Endothelial cell of umbilical vein (primary cell): ENCODE data around the gene METTL15. TPM values are rescaled to one million over a fixed set of nuclear protein-coding genes. Genes with fewer than 3 reads are reported as not detected.

Experiments used
- BruUV-seq: library from RNA; stranded (reverse); fragments of 400-500 nt; replicated peaks from 2 replicates; lab custom pipeline; 2021; lab: Mats Ljungman, UMichigan
- CTCF ChIA-PET: fragments of 300-600, 350-600 bp; sonication (Branson Sonifier 250); formaldehyde crosslinking; loops from one replicate; lab custom pipeline; 2021; ENCODE audit warnings: antibody characterized with exemption, inconsistent platforms; lab: Charles Lee
- POLR2A ChIA-PET: fragments of 300-600, 350-600 bp; sonication (Branson Sonifier 250); formaldehyde crosslinking; loops from one replicate; lab custom pipeline; 2021; ENCODE audit warnings: antibody characterized with exemption, inconsistent platforms; lab: Charles Lee
- DNase-seq: peaks from one replicate; pipeline ENCODE4 v3.0.0-alpha.2; 2011; ENCODE audit warnings: low read depth, low spot score
- FAIRE-seq: peaks from 2 replicates; lab custom pipeline; 2011; peaks lifted over from hg19 to GRCh38; lab: Jason Lieb, UNC
- H2AFZ ChIP-seq: 2 replicates; pipeline ENCODE4 v1.6.0; 2012; ENCODE audit warnings: low read depth, low read length, control low read depth, inconsistent platforms
- H3K27ac ChIP-seq: 2 replicates; pipeline ENCODE4 v1.5.1; 2011; ENCODE audit warnings: low read depth, mild to moderate bottlenecking, control low read depth, low read length, moderate library complexity; ENCODE audit not compliant: insufficient read depth
- H3K27me3 ChIP-seq, 2 experiments: 2 replicates each; pipeline versions ENCODE4 v1.6.0 to v1.6.1; 2011; ENCODE audit warnings: low read length in 2 of 2, mixed read lengths in 1 of 2; ENCODE audit not compliant: control insufficient read depth in 2 of 2, insufficient read depth in 2 of 2
- H3K36me3 ChIP-seq, 2 experiments: 2 replicates in 1 of 2; 3 replicates in 1 of 2; pipeline ENCODE4 v1.5.1; 2011; ENCODE audit warnings: low read length in 2 of 2, mild to moderate bottlenecking in 1 of 2, moderate library complexity in 1 of 2; ENCODE audit not compliant: control insufficient read depth in 2 of 2, insufficient read depth in 2 of 2; ENCODE audit errors: extremely low read depth in 1 of 2
- H3K4me1 ChIP-seq: 3 replicates; pipeline ENCODE4 v1.5.1; 2011; ENCODE audit warnings: mild to moderate bottlenecking, low read length; ENCODE audit not compliant: control insufficient read depth, insufficient read depth; ENCODE audit errors: extremely low read depth
- H3K4me2 ChIP-seq: 2 replicates; pipeline ENCODE4 v1.6.1; 2011; ENCODE audit warnings: low read length, control low read depth, mixed read lengths; ENCODE audit not compliant: insufficient read depth
- H3K4me3 ChIP-seq, 3 experiments: fragments of 200-600 bp in 1 of 3; sonication (generic), shearing (Covaris generic) in 1 of 3; replicated peaks in 1 of 3; 2 replicates each; pipeline ENCODE4 v1.5.1; 2011 to 2016; ENCODE audit warnings: control low read depth in 3 of 3, low read length in 3 of 3, mild to moderate bottlenecking in 2 of 3, inconsistent platforms in 1 of 3, low read depth in 1 of 3, moderate library complexity in 1 of 3; ENCODE audit not compliant: insufficient read depth in 1 of 3
- H3K79me2 ChIP-seq: 2 replicates; pipeline ENCODE4 v1.6.0; 2012; ENCODE audit warnings: low read length, inconsistent platforms; ENCODE audit not compliant: control insufficient read depth, insufficient read depth
- H3K9ac ChIP-seq: replicated peaks from 2 replicates; pipeline ENCODE3; 2011; ENCODE audit warnings: low read length, control low read depth; ENCODE audit not compliant: insufficient read depth; ENCODE audit errors: extremely low read depth
- H3K9me1 ChIP-seq: replicated peaks from 3 replicates; pipeline ENCODE4 v1.6.0; 2011; ENCODE audit warnings: mild to moderate bottlenecking, low read length; ENCODE audit not compliant: control insufficient read depth, insufficient read depth; ENCODE audit errors: extremely low read depth
- H3K9me3 ChIP-seq: replicated peaks from 2 replicates; pipeline ENCODE4 v1.5.1; 2012; ENCODE audit warnings: low read length, inconsistent platforms; ENCODE audit not compliant: control insufficient read depth, insufficient read depth
- H4K20me1 ChIP-seq: replicated peaks from 2 replicates; pipeline ENCODE3; 2011; ENCODE audit warnings: mild to moderate bottlenecking, low read length; ENCODE audit not compliant: control insufficient read depth, insufficient read depth; ENCODE audit errors: extremely low read depth
- EZH2 ChIP-seq: IDR thresholded peaks from 2 replicates; pipeline ENCODE4 v1.6.1; 2012; ENCODE audit warnings: borderline replicate concordance, low read depth, mild to moderate bottlenecking, moderate library complexity, low read length, inconsistent platforms; ENCODE audit not compliant: severe bottlenecking
- FOS ChIP-seq: IDR thresholded peaks from 2 replicates; pipeline ENCODE4 v1.6.1; 2011; ENCODE audit warnings: mild to moderate bottlenecking, low read length, moderate library complexity, borderline replicate concordance; ENCODE audit not compliant: insufficient read depth
- GATA2 ChIP-seq: IDR thresholded peaks from 2 replicates; pipeline ENCODE4 v1.7.0; 2011; ENCODE audit warnings: low read depth, mild to moderate bottlenecking, moderate library complexity, mixed read lengths, low read length; ENCODE audit not compliant: insufficient read length, insufficient read depth
- JUN ChIP-seq: IDR thresholded peaks from 2 replicates; pipeline ENCODE4 v1.6.1; 2011; ENCODE audit warnings: borderline replicate concordance, low read depth; ENCODE audit not compliant: insufficient read length, insufficient read depth
- MAX ChIP-seq: IDR thresholded peaks from 2 replicates; pipeline ENCODE4 v1.6.1; 2011; ENCODE audit not compliant: insufficient read depth, insufficient read length
- MYC ChIP-seq: IDR thresholded peaks from one replicate; pipeline ENCODE4 v1.6.1; 2011; ENCODE audit warnings: mild to moderate bottlenecking, low read depth, low read length
- POLR2A ChIP-seq: IDR thresholded peaks from 2 replicates; pipeline ENCODE4 v1.6.1; 2012; ENCODE audit warnings: low read depth, mild to moderate bottlenecking, control low read depth, low read length
- POLR2AphosphoS5 ChIP-seq: IDR thresholded peaks from 2 replicates; pipeline ENCODE4 v1.6.1; 2012; ENCODE audit warnings: low read depth, mild to moderate bottlenecking, control low read depth, low read length, moderate library complexity; ENCODE audit not compliant: insufficient read depth
- dilution Hi-C: fragments of 300-500 bp; cut with MboI; formaldehyde crosslinking; loops from one replicate; pipeline ENCODE4 v1.15.0; 2019; ENCODE audit warnings: low sequenced_read_pairs; ENCODE audit not compliant: extremely low pct_ligation_motif_present
- intact Hi-C: fragments of 100-400 bp; cut with micrococcal nuclease; formaldehyde crosslinking; loops from one replicate; pipeline ENCODE4 v1.10.0; 2022
- polyA plus RNA-seq, 4 experiments: library from polyadenylated mRNA; depleted of rRNA in 3 of 4; stranded (reverse) in 3 of 4; unstranded in 1 of 4; fragments of >200 nt; gene quantifications; 2 replicates each; pipeline versions ENCODE4 v1.2.1 to v1.2.3, GENCODE V29; 2011 to 2012; ENCODE audit warnings: missing spikeins in 1 of 4
- total RNA-seq: library from RNA; stranded (reverse); gene quantifications from 2 replicates; pipeline ENCODE4 v1.2.3, GENCODE V29; 2021
- TF ChIP-seq, protein P1 (sequence below), 2 donors: IDR thresholded peaks; 1 replicate in 1 of 2; 2 replicates in 1 of 2; pipeline ENCODE4 v1.5.1; 2011; ENCODE audit warnings: low read length in 2 of 2, mild to moderate bottlenecking in 2 of 2, moderate library complexity in 2 of 2, control low read depth in 1 of 2, inconsistent platforms in 1 of 2, low read depth in 1 of 2; ENCODE audit not compliant: insufficient read depth in 1 of 2; ENCODE audit errors: extremely low read depth in 1 of 2

Gene METTL15
- total and polyA plus RNA-seq, 2 donors (not counting 3 experiments of a cell fraction or from before 2014, with no cell fraction given) = 3.2 to 12.1 TPM

GRCh38 chr11:28132548-28132947, 24.4 kb downstream of the METTL15 start:
- H3K4me3 ChIP-seq = no peak overlapping the region
- ChIA-PET CTCF (no interaction called here), POLR2A (no interaction called here)
- no peaks in the 10 kb centered on the region for H3K9me1 ChIP-seq
- no peak overlapping the region for H3K27ac ChIP-seq
- dilution Hi-C loops = no loop called here
- H3K4me1 ChIP-seq = no peaks in the 10 kb centered on the region
- H3K79me2 ChIP-seq = no peaks in the 10 kb centered on the region
- no peaks in the 10 kb centered on the region for H3K27me3 ChIP-seq
- H3K9ac ChIP-seq = no peak overlapping the region
- TF ChIP-seq, protein P1, sequence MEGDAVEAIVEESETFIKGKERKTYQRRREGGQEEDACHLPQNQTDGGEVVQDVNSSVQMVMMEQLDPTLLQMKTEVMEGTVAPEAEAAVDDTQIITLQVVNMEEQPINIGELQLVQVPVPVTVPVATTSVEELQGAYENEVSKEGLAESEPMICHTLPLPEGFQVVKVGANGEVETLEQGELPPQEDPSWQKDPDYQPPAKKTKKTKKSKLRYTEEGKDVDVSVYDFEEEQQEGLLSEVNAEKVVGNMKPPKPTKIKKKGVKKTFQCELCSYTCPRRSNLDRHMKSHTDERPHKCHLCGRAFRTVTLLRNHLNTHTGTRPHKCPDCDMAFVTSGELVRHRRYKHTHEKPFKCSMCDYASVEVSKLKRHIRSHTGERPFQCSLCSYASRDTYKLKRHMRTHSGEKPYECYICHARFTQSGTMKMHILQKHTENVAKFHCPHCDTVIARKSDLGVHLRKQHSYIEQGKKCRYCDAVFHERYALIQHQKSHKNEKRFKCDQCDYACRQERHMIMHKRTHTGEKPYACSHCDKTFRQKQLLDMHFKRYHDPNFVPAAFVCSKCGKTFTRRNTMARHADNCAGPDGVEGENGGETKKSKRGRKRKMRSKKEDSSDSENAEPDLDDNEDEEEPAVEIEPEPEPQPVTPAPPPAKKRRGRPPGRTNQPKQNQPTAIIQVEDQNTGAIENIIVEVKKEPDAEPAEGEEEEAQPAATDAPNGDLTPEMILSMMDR (IDR thresholded peaks at IDR 0.05; ENCODE audit: extremely low read depth in 1 of 2, insufficient read depth in 1 of 2, low read depth in 1 of 2, low read length in 2 of 2) = no peak
- no peak for TF ChIP-seq POLR2AphosphoS5
- no peak for TF ChIP-seq GATA2
- TF ChIP-seq POLR2A = no peak
- no peak for TF ChIP-seq EZH2
- TF ChIP-seq JUN = no peak
- TF ChIP-seq MAX = no peak
- no peak for TF ChIP-seq FOS
- TF ChIP-seq MYC = no peak
- no peak overlapping the region for H3K4me2 ChIP-seq
- DNase-seq = no peak
- no peaks in the 10 kb centered on the region for H3K36me3 ChIP-seq
- no peaks in the 10 kb centered on the region for H3K9me3 ChIP-seq
- no peaks in the 10 kb centered on the region for H4K20me1 ChIP-seq
- no peak for FAIRE-seq
- no peak overlapping the region for H2AFZ ChIP-seq
- BruUV-seq = no TSS peak
- intact Hi-C loops = no loop called here
